Frontal cortex (tissue), 4 donors: ENCODE results near the gene AKR7A2. TPM values are rescaled to one million over a fixed set of nuclear protein-coding genes. Genes with fewer than 3 reads are reported as not detected.
A peak's percentile ranks its signal among the peaks of the same experiment; 100 is the strongest.

ENCODE experiments used
- DNase-seq, 2 donors: peaks; one replicate each; pipeline ENCODE4 v3.0.0; 2012; ENCODE audit warnings: low spot score in 2 of 2
- FAIRE-seq: peaks from 2 replicates; lab custom pipeline; 2012; peaks lifted over from hg19 to GRCh38; lab: Jason Lieb, UNC
- total RNA-seq: library from RNA; depleted of rRNA; stranded (reverse); fragments of >200 nt; gene quantifications from one replicate; pipeline ENCODE4 v1.2.3, GENCODE V29; 2014
- donor health status: control.
- donor health status: control.
- donor health status: control.

The AKR7A2 gene
- total RNA-seq, 1 donor from 2014 or later = 21.6 TPM

DNA sequence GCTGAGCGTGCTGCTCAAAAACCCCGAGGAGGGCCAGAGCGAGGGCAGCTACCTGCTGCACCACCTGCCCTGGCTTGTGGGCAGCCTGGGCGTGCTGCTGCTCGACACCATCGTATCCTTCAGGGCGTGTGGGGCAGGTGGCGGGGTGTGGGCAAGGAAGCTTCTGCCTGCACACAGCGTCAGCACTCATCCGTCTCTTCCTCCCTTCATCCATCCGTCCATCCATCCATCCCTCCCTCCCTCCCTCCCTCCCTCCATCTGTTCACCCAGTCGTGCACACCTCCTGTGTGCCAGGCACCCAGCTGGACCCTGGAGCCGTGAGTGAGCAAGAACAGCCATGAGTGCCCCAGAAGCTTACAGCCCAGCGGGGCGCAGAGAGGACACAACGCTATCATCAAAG lies 15.4 kb upstream of the AKR7A2 start:
- DNase-seq (no peak), FAIRE-seq (no peak)

DNA sequence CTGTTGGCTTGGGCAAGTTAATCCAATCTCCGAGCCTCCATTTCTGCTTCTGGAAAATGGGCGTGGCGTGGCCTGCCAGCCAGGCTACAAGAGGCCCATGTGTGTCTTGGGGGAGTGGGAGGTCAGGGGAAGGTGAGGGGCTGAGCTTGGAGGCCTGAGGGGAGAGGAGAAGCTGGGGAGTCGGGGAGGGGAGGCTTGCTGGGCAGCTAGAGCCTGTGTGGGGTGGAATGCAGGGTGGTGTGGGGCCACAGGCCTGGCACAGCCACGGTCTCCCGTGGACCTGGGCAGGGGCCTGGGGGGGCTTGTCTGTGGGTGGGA lies 14.8 kb upstream of the AKR7A2 start:
- no peak for DNase-seq
- FAIRE-seq = no peak

DNA sequence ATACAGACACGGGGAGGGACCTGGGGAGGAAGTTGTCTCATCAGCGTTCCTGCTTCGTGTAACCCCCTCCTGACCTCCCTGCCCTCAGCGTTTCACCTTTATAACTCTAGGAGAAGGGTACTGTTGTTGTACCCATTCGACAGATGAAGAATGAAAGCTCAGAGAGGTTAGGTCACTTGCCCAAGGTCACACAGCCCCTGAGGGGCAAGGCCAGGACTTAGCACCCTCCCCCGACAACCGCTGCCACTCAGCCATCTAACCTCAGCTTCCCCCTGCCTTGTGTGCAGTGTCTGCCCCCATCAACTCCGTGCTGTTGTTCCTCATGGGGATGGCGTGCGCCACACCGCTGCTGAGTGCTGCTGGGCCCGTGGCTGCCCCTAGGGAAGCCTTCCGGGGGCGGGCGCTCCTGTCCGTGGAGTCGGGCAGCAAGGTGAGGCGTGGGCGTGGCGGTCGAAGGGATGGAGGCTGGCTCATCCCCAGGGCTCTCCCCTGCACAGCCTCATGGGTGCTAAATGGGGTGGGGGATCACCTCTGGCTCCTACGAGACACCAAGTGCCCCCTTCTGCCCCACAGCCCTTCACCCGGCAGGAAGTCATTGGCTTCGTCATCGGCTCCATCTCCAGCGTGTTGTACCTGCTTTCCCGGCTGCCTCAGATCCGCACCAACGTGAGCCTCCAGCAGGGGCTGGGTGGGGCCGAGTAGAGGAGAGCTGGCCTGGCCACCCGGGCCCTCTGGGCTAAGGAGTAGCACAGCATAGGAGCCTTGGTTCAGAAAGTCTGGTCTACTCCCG lies 14.2 kb upstream of the AKR7A2 start:
- DNase-seq = no peak
- FAIRE-seq = no peak

DNA sequence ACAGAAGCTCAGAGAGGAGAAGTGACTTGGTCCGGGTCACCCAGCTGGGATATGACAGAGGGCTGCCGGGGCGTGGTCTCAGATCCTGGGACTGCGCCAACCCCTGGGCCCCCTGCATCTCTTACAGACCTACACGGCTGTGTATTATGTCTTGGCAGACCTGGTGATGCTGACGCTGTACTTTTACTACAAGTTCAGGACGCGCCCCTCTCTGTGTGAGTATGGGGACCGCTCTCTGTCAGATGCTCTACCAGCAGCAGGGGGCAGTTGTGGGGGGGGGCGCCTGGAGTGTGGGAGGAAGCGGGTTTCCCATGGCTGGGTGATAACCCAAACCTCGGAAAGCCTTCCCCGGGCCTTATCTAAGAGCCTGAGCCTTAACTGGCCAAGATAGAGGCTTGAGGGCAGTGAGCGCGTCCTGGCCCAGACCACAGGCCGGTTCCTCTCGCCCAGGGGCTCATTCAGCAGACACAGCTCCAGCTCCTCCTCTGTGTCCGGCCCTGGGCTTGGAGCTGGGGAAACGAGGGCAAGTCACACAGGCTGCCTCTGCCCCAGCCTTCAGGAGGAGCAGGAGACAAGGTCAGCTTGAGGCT lies 13.5 kb upstream of the AKR7A2 start:
- DNase-seq (no peak), FAIRE-seq (no peak)

DNA sequence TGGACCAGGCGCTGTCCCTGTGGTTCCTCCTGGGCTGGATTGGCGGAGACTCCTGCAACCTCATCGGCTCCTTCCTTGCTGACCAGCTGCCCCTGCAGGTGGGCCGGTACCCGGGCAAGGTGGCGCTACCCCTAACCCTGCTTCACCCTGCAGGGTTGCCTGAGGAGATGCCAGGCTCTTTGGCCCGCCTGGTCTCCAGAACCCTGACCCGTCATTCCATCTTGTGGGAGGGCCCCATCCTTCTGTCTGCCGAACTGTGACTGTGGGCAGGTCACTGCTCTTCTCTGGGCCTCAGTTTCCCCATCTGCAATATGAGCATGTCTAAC lies 12.7 kb upstream of the AKR7A2 start:
- no peak for FAIRE-seq
- no peak for DNase-seq

DNA sequence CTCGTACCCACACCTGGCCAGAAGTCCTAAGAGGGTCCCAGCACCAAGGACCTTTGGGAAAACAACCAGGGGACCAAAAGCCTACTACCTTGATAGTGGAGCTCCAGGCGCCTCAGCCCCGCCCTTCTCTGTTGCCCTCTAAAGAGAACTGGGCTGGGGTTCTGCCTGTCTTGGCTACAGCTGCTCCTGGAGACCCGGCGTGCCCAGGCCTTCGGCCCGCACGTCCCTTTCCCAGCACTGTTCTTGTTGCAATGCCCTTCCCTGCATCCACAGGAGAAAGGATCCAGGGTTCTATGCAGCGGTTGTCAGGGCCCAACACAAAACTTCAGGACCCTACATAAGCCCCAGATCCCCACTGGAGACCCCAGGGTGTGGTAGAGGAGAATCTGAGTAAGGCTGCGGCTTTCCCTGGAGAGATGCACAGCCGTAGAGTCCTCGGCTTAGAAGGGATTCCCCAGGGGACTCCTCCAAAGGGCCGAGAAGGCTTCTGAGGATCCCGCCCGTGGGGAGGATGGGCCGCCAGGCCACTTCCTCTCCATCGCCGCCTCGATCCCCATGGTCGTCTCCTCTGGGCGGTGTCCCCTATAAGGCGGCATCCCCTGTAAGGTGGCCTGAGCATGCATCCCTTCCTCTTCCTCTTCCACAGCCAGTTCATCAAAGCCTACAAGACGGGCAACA lies 12.2 kb upstream of the AKR7A2 start:
- DNase-seq (no peak), FAIRE-seq (no peak)

DNA sequence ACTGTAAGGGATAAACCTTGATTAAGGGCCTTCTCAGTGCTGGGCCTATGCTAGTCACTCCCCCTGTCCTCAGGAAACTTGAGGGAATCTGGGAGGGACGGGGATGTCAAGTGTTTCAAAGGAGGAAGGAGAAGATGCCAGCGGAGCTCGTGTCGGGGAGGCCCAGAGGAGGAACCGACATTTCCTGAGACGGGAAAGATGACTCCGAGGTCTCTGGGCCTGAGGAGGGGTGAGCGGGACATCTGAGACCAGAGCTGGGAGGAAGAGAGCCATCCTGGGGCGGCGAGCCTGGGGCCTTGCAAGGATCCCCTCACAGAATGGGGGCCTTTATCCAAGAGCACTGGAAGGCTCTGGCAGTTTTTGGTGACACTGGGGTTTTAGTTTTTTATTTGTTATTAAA lies 10.5 kb upstream of the AKR7A2 start:
- DNase-seq = no peak
- no peak for FAIRE-seq

DNA sequence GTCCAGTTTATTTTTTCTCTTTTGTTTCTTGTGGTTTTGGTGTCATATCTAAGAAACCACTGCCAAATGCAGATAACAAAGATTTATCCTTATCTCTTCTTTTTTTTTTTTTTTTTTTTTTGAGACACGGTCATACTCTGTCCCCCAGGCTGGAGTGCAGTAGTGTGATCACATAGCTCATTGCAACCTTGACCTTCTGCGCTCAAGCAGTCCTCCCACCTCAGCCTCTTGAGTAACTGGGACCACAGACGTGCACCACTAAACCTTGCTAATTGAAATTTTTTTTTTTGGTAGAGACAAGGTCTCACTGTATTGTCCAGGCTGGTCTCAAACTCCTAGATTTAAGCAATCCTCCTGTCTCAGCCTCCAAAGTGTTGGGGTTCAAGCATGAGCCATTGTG lies 9.1 kb upstream of the AKR7A2 start:
- FAIRE-seq (no peak), DNase-seq (no peak)

DNA sequence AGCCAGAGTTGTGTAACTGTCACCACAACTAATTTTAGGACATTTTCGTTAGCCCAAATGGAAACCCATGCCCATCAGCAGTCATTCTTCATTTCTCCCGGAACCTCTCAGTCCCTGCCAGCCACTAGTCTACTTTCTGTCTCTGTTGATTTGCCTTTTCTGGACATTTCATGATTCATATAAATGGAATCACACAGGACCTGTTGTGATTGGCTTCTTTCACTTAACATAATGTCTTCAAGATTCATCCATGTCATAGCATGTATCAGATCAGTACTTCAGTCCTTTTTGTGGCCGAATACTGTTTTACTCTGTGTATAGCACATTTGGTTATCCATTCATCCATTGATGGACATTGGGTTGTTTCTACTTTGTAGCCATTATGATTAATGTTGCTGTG lies 7.3 kb upstream of the AKR7A2 start:
- DNase-seq = no peak
- FAIRE-seq = no peak

DNA sequence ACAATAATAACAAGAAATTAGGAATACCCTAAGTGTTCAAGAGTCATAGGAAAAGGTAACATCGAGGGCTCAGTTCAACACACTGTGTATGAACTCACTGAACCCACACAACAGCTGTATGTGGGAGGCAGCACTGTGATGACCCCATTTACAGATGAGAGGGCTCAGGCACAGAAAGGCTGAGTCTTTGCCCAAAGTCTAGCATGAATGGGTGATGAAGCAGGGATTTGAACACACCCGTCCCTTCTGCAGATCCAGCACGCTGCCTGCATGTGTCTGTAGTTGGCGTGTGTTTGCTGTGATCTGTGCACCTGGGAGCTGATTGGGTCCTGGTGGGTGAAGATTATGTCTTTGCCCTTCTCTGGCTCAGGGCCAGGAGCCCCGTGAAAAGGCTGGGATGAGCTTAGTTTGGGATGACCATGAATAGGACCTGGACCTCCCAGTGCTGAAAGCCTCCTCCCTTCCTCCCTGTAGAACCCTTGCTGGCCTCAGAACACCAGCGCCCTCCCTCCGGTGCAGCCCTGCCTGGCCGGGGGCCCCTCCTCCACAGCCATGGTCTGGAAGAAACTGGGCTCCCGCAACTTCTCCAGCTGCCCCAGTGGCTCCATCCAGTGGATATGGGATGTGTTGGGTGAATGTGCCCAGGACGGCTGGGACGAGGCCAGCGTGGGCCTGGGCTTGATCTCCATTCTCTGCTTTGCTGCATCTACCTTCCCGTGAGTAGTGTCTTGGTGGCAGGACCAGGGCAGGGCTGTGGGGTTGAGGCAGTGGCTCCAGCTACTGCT lies 5.4 kb upstream of the AKR7A2 start:
- DNase-seq (no peak), FAIRE-seq (no peak)

DNA sequence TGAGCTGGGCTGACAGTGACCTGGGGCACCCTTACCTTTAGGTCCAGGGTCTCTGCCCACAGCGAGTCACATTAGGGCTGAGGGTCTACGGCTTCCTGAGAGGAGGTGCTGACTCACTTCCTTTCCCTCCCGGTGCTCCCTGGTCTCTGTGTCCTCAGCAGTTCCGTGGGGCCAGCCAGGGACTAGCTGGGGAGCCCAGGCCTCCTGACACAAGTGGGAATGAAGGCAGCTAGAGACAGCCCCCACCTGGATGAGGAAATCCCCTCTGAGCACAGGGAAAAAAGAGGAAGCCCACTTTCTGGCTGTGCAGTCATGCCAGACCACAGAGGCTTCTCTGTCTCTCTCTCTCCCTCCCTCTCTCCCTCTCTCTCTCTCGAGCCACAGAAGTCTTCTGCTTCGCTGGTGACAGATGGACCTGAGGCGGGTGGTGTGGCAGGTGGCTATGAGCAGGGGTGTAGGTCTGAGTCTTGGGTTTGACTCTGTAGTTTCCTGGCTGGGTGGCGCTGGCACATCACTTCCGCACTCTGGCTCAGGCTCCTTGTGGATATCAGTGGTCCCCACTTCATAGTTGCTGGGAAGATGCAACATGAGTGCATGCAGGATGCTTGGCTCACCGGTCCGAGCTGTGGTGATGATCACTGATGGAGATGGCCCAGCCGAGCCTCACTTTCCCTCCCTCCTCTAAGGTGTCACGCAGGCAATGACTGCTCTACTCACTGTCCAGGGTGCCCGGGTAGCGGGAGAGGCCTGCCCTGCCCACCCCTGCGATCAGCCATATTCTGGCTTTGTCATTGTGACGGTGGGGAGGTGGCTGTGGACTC lies 3.6 kb upstream of the AKR7A2 start:
- no peak for FAIRE-seq
- DNase-seq = no peak

DNA sequence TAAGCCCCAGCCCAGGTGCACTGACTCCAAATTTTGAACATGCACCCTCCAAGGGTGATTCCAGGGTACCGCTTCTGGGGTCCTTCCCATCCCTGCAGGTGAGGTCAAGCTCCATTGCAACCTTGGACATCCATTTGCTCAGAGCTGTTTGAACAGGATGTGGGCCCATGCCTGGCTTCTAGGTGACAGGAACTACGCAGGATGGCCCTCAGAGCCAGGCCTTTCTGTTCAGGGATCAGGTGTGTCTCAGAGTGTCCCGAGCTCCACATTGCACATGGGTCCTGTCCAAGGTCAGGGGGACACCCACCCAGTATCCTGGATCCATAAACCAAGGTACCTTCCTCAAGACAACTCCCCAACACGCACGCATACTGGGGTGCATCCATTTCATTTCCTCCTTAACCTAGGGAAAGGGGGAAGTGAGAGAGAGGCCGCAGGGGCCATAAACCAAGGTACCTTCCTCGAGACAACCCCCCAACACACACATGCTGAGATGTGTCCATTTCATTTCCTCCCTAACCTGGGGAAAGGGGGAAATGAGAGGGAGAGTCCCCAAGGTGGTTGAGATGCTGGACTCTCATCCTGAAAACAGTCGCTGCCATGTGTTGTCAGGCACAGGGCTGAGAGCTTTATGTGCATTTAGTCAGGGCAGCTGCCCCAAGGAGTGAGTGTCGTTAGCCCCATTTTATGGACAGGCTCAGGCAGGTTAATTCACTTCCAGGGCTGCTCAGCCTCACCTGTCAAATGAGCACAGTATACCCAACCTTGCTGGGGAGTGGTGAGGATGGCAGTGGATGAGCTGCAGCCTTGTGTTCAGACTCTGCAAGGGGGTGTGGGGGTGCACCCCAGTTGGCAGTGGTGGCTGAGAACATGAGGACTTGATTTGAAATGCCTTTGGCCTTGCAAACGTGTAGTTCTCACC lies 2.3 kb upstream of the AKR7A2 start:
- FAIRE-seq = no peak
- DNase-seq = no peak

DNA sequence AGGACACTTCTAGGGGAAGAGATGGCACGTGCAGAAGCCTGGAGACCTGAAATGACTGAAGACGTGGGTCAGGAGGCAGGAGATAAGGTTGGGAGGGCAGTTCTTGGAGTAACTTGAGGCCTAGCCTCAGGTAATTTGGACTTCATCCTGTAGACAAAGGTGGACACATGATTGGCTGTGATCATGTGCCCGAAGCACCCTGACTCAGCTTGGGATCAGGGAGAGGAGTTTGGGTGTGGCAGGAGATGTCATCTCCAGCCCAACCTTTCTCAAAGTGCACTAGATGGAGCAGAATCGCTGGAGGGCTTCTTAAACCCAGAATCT lies 1.7 kb upstream of the AKR7A2 start:
- FAIRE-seq (no peak), DNase-seq (no peak)

DNA sequence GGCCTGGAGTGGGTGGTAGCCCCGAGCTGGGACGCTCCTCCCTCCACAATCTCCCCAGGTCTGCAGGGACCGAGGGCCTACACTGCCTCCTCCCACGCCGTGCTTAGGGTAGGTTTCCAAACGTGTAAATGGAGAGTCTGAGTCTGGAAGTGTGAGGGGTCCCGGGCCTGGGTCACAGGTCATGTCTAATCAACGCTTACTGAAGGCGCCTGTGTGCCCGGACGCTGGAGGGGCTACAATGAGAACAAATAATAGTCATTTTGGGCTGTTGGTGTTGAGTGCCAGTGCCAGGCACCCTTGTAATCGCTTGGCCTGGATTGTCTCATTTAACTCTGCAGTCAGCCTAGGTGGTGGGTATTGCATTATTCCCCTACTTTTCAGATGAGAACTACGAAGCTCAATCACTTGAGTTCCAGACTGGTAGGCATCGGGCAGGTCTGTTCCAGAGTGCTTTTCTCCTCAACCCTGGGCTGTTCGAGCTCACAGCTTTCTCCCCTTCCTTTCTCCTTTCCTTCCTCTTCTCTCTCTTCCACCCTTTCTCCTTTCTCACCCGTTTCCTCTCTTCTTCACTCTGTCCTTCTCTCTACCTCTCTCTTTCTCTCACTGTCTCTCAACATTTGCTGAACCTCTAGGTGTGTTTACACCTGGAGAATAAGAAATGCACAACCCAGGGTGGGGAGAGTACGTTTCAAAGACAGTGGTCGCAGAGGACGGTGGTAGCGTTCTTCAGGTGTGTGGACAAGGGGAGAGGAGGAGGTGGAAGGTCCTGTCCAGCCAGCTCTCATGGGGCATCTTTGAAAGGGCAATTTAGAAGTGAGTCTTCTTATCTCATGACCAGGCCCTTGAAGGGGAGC lies 1.1 kb upstream of the AKR7A2 start:
- FAIRE-seq (no peak), DNase-seq (no peak)

DNA sequence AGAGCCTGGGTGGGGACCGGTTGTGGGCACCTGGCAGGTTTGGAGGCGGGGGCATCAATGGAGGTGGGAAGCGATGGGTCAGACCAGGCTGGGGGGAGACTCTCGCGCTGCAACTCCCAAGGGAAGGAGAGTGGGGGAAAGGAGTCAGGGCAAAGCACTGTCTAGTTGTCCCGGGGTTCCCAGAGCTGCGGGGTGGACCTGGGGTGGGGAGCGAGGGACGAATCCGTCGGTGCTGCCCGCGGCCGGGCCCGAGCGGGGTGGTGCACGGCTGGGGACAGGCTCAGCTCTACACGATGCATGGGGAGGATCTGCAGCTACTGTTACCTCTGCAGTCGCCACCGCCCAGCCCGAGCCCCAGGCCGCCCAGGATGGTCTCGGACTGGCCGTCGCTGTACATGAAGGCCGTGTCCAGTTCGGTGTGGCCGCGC lies 427 bp downstream of the AKR7A2 start:
- FAIRE-seq = no peak
- peak in 1 of 2 donors; percentile 46 for DNase-seq

DNA sequence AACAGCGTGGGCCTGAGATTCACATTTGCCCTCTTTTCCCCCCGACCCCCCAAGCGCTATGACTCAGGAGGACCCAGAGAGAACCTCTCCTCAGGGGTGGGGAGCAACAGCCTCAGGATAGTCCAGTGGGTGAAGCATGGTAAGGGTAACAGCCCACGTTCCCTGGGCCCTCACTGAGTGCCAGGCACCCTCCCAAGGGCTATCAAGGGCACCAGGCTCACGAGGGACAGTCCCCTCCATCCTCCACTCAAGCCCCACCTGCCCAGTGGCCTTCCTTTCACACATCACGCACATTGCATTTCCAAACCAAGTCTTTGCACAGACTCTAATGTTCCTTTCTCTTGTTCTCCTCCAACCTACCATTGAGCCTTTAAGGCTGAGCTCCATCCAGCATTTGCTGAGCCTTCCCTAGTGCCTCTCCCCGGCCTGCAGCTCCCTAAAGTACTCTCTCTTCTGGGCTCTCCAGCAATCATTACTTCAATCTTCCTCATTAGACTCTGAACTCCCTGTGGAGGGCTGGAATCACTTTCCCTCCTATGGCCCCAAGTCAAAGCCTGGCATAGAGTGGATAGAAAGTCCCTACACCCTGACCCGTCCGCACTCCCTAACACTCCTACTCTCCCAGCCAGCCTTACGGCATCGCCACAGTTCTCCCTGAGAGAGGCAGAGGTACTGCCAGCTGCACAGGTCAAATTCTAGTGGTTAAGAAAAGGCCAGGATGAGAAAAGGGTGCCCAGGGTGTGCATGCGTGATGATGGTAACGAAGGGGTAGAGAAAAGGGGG lies 1.0 kb downstream of the AKR7A2 start:
- FAIRE-seq (no peak), DNase-seq (no peak)

DNA sequence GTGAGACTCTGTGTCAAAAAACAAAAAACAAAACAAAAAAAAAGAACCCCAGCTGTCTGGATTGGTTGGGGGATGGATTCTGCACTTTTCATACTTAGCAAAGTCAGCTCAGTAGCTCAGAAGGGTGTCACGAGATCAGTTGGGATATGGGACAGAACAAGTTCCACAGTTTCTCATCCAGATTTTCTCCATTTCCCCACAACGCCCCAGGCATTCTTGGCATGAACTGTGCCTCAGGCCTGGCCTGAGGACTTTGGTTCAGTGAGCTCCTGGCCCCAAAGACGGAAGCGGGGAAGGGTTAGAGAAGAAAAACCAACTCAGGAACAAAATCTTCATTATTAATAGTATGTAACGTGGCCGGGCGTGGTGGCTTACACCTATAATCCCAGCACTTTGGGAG lies 1.9 kb downstream of the AKR7A2 start:
- DNase-seq = no peak
- no peak for FAIRE-seq
